SU-DHL-6 (cell line): ENCODE data around the gene IER5.

Experiments
- H2AFZ ChIP-seq: fragments of 200-600 bp; sonication (generic); 2 replicates; pipeline ENCODE4 v1.6.1; 2014; ENCODE audit warnings: low read depth, mild to moderate bottlenecking, moderate library complexity, mixed read lengths, antibody characterized with exemption, low read length; ENCODE audit not compliant: severe bottlenecking
- H3F3A ChIP-seq: fragments of 200-600 bp; shearing (Covaris generic); 2 replicates; pipeline ENCODE4 v1.6.0; 2016; ENCODE audit warnings: antibody characterized with exemption, mild to moderate bottlenecking; ENCODE audit not compliant: insufficient read depth
- H3K27ac ChIP-seq: fragments of 200-600 bp; sonication (generic); 2 replicates; pipeline ENCODE4 v1.5.1; 2016; ENCODE audit warnings: low read depth, mild to moderate bottlenecking, low read length, moderate library complexity, mixed read lengths
- H3K27me3 ChIP-seq: fragments of 200-600 bp; sonication (generic), shearing (Covaris generic); 2 replicates; pipeline ENCODE4 v1.6.0; 2014; ENCODE audit warnings: mild to moderate bottlenecking, low read length
- H3K36me3 ChIP-seq: fragments of 200-600 bp; sonication (generic); 2 replicates; pipeline ENCODE4 v1.6.1; 2014; ENCODE audit warnings: mild to moderate bottlenecking, low read length, mixed read lengths
- H3K4me2 ChIP-seq: fragments of 300-600, 200-600 bp; shearing (Covaris generic), sonication (generic); 2 replicates; pipeline ENCODE4 v1.6.0; 2014; ENCODE audit warnings: low read length, low read depth, mild to moderate bottlenecking; ENCODE audit not compliant: poor library complexity, severe bottlenecking
- H3K4me3 ChIP-seq: fragments of 200-600 bp; sonication (generic); 2 replicates; pipeline ENCODE4 v1.5.1; 2014; ENCODE audit warnings: antibody characterized with exemption, low read length, mild to moderate bottlenecking, mixed read lengths; ENCODE audit not compliant: insufficient read depth, poor library complexity, severe bottlenecking
- H3K79me2 ChIP-seq: fragments of 200-600 bp; sonication (generic); 2 replicates; pipeline ENCODE4 v1.6.1; 2014; ENCODE audit warnings: mild to moderate bottlenecking, low read length, moderate library complexity; ENCODE audit not compliant: insufficient read depth
- H3K9ac ChIP-seq: fragments of 200-600 bp; sonication (generic); 2 replicates; pipeline ENCODE4 v1.7.0; 2014; ENCODE audit warnings: mild to moderate bottlenecking, low read length
- H3K9me2 ChIP-seq: fragments of 200-600 bp; sonication (generic); replicated peaks from 2 replicates; pipeline ENCODE4 v1.6.1; 2014; ENCODE audit warnings: low read length; ENCODE audit not compliant: insufficient read depth
- H3K9me3 ChIP-seq: fragments of 200-600 bp; sonication (generic); 2 replicates; pipeline ENCODE4 v1.6.1; 2014; ENCODE audit warnings: low read length, mixed read lengths; ENCODE audit not compliant: insufficient read depth
- H4K20me1 ChIP-seq: fragments of 200-600 bp; sonication (generic); 2 replicates; pipeline ENCODE4 v1.6.1; 2014; ENCODE audit warnings: low read depth, mild to moderate bottlenecking, antibody characterized with exemption, low read length, moderate library complexity, mixed read lengths
- EZH2phosphoT487 ChIP-seq: fragments of 200-600 bp; sonication (generic), shearing (Covaris generic); conservative IDR thresholded peaks from 2 replicates; pipeline ENCODE4 v1.6.1; 2018; ENCODE audit warnings: mild to moderate bottlenecking, antibody characterized with exemption, low read length, moderate library complexity, mixed read lengths
- TF ChIP-seq, protein P1 (sequence below): fragments of 200-600 bp; sonication (generic); IDR thresholded peaks from one replicate; pipeline ENCODE4 v1.5.1; 2017; ENCODE audit warnings: antibody characterized with exemption, mild to moderate bottlenecking, low read length, moderate library complexity; ENCODE audit not compliant: insufficient read depth, poor library complexity, severe bottlenecking

IER5 gene

GRCh38 chr1:181117648-181118449 is 29.3 kb downstream of the IER5 start:
- H3K36me3 ChIP-seq: no peaks in the 10 kb centered on the region
- no peak overlapping the region for H3K9ac ChIP-seq
- H3K27ac ChIP-seq: no peak overlapping the region
- H3K4me3 ChIP-seq: no peak overlapping the region
- H3K27me3 ChIP-seq: no peaks in the 10 kb centered on the region
- H3K9me3 ChIP-seq: no peaks in the 10 kb centered on the region
- no peaks in the 10 kb centered on the region for H4K20me1 ChIP-seq
- H3K4me2 ChIP-seq: no peak overlapping the region
- TF ChIP-seq, protein P1, sequence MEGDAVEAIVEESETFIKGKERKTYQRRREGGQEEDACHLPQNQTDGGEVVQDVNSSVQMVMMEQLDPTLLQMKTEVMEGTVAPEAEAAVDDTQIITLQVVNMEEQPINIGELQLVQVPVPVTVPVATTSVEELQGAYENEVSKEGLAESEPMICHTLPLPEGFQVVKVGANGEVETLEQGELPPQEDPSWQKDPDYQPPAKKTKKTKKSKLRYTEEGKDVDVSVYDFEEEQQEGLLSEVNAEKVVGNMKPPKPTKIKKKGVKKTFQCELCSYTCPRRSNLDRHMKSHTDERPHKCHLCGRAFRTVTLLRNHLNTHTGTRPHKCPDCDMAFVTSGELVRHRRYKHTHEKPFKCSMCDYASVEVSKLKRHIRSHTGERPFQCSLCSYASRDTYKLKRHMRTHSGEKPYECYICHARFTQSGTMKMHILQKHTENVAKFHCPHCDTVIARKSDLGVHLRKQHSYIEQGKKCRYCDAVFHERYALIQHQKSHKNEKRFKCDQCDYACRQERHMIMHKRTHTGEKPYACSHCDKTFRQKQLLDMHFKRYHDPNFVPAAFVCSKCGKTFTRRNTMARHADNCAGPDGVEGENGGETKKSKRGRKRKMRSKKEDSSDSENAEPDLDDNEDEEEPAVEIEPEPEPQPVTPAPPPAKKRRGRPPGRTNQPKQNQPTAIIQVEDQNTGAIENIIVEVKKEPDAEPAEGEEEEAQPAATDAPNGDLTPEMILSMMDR: no peak
- TF ChIP-seq EZH2phosphoT487: no peak
- H2AFZ ChIP-seq: no peak overlapping the region
- no peaks in the 10 kb centered on the region for H3K9me2 ChIP-seq
- no peaks in the 10 kb centered on the region for H3F3A ChIP-seq
- no peaks in the 10 kb centered on the region for H3K79me2 ChIP-seq

DNA sequence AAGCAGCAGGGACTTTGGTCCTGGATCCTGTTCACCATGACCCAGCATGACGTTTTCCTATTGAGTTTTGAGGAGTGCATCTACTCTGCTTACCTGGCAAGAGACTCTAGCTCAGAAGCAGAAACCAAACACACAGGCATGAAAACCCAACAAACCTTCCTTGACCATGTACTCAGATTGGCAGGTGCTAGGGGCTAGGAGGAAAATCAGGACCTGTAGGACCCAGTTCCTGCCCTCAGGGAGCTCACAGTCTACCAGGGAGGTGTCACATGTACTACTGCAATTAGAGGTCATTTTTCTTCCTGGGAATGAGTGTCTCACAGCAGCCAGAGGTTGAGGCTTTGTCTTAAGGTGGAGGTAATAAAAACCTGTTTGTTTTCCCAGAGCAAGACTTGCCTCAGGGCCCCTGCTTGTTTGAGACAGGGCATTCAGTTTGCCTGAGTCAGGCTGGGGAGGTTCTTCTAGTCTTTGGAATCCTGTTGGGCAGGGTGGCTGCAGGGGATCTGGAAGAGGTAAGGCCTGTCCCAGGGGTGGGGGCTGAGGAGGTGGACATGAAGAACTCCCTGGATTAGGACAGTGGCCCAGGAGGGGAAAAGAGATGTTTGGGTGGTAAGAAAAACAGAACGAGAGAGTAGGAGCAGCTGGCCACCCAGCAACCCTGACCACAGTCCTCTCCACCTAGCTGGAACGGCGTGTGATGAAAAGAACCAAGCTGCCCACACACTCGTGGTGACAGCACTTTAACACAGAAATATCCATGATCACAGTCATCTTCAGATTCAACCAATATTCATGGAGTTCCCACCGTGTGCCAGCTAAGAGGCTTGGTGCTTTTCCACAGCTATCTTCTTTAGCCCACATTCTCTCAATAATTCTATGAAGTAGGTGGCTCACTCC is 30.8 kb downstream of the IER5 start:
- H3K4me3 ChIP-seq: no peak overlapping the region
- no peak overlapping the region for H3K4me2 ChIP-seq
- no peaks in the 10 kb centered on the region for H4K20me1 ChIP-seq
- no peak for TF ChIP-seq EZH2phosphoT487
- TF ChIP-seq, protein P1: no peak
- no peaks in the 10 kb centered on the region for H3K36me3 ChIP-seq
- no peaks in the 10 kb centered on the region for H3K9me3 ChIP-seq
- no peaks in the 10 kb centered on the region for H3F3A ChIP-seq
- H3K27me3 ChIP-seq: no peaks in the 10 kb centered on the region
- H3K27ac ChIP-seq: no peak overlapping the region
- H3K9me2 ChIP-seq: no peaks in the 10 kb centered on the region
- H3K79me2 ChIP-seq: no peaks in the 10 kb centered on the region
- no peak overlapping the region for H2AFZ ChIP-seq
- H3K9ac ChIP-seq: no peak overlapping the region

DNA sequence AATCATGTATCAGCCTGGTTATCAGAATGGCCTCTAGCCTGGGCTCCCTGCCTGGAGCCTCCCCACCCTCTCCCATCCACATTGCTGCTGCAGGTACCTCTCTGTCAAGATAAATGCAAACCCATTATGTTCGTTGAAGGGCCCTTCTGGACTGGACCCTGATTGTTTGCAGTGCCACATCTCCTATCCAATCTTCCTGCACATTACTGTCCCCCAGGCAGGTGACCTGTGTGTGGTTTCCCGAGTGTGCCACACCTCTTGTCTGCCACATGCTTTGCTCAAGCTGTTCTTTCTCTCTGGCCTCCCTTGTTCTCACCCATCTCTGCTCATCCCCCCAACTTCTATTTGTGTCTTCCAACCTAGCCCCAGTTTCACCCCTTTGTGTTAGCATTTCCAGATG is 32.4 kb downstream of the IER5 start:
- no peaks in the 10 kb centered on the region for H3F3A ChIP-seq
- no peaks in the 10 kb centered on the region for H3K9me3 ChIP-seq
- H2AFZ ChIP-seq: no peak overlapping the region
- no peaks in the 10 kb centered on the region for H4K20me1 ChIP-seq
- no peaks in the 10 kb centered on the region for H3K36me3 ChIP-seq
- H3K79me2 ChIP-seq: no peaks in the 10 kb centered on the region
- TF ChIP-seq EZH2phosphoT487: no peak
- TF ChIP-seq, protein P1: no peak
- no peaks in the 10 kb centered on the region for H3K9me2 ChIP-seq
- no peak overlapping the region for H3K4me2 ChIP-seq
- no peaks in the 10 kb centered on the region for H3K27me3 ChIP-seq
- H3K27ac ChIP-seq: no peak overlapping the region
- H3K9ac ChIP-seq: no peak overlapping the region
- no peak overlapping the region for H3K4me3 ChIP-seq
